Measurements from ENCODE around the gene MEPCE.
"Not testable (repeated sequence)": the region's sequence is repeated elsewhere in the genome, so short reads cannot be mapped to it uniquely, and the experiment has no call there.

The MEPCE gene

GRCh38 chr7:100453854-100454253 lies 24.2 kb downstream of the MEPCE start:
- not testable (repeated sequence) for H3K27ac ChIP-seq; DNase-seq (ENCODE audit: low read depth, low spot score)

- no peak for DNase-seq (ENCODE audit: low read depth, low spot score)
- H3K27ac ChIP-seq = no peak overlapping the region
Observed at GRCh38 chr7:100455206-100455605, 25.6 kb downstream of the MEPCE start.

- DNase-seq (ENCODE audit: low read depth, low spot score) = no peak
- H3K27ac ChIP-seq = no peak overlapping the region
Observed at GRCh38 chr7:100456562-100456961, 26.9 kb downstream of the MEPCE start.

- H3K27ac ChIP-seq = no peak overlapping the region
- no peak for DNase-seq (ENCODE audit: low read depth, low spot score)
Observed at GRCh38 chr7:100457033-100457432, 27.4 kb downstream of the MEPCE start.

- no peak for DNase-seq (ENCODE audit: low read depth, low spot score)
- no peak within 1 kb of the TSS for H3K27ac ChIP-seq
Observed at GRCh38 chr7:100464210-100464660, 34.6 kb downstream of the MEPCE start, which contains the start of gene SPACDR. TSS of gene SPACDR (minus strand) at chr7:100464260. CDS start at chr7:100464025, 235 bp downstream.

GRCh38 chr7:100464791-100465190 lies 35.2 kb downstream of the MEPCE start:
- no peak overlapping the region for H3K27ac ChIP-seq
- DNase-seq (ENCODE audit: low read depth, low spot score) = no peak

- no peak for DNase-seq (ENCODE audit: low read depth, low spot score)
- H3K27ac ChIP-seq = no peak overlapping the region
Observed at GRCh38 chr7:100465299-100465698, 35.7 kb downstream of the MEPCE start.

- no peak for DNase-seq (ENCODE audit: low read depth, low spot score)
- H3K27ac ChIP-seq = no peak overlapping the region
Observed at GRCh38 chr7:100465702-100466311, 36.2 kb downstream of the MEPCE start.

GRCh38 chr7:100466653-100467605 lies 37.3 kb downstream of the MEPCE start:
- no peak overlapping the region for H3K27ac ChIP-seq
- DNase-seq (ENCODE audit: low read depth, low spot score) = no peak

GRCh38 chr7:100467638-100468373 lies 38.2 kb downstream of the MEPCE start:
- no peak overlapping the region for H3K27ac ChIP-seq
- DNase-seq (ENCODE audit: low read depth, low spot score) = no peak

GRCh38 chr7:100469227-100470044 lies 39.8 kb downstream of the MEPCE start:
- DNase-seq (ENCODE audit: low read depth, low spot score) = no peak

GRCh38 chr7:100471021-100471420 lies 41.4 kb downstream of the MEPCE start:
- no peak overlapping the region for H3K27ac ChIP-seq
- DNase-seq (ENCODE audit: low read depth, low spot score) = no peak

More at GRCh38 chr7:100469227-100470044, 39.8 kb downstream of the MEPCE start:
- no peak overlapping the region for H3K27ac ChIP-seq

GRCh38 chr7:100472121-100472851 lies 42.7 kb downstream of the MEPCE start:
- H3K27ac ChIP-seq = no peak overlapping the region

GRCh38 chr7:100472854-100473499 lies 43.3 kb downstream of the MEPCE start:
- DNase-seq (ENCODE audit: low read depth, low spot score) = no peak
- no peak overlapping the region for H3K27ac ChIP-seq

More at GRCh38 chr7:100472121-100472851, 42.7 kb downstream of the MEPCE start:
- DNase-seq (ENCODE audit: low read depth, low spot score) = no peak

GRCh38 chr7:100475549-100475948 lies 45.9 kb downstream of the MEPCE start:
- no peak overlapping the region for H3K27ac ChIP-seq
- DNase-seq (ENCODE audit: low read depth, low spot score) = no peak

GRCh38 chr7:100476101-100476780 lies 46.6 kb downstream of the MEPCE start:
- no peak overlapping the region for H3K27ac ChIP-seq
- no peak for DNase-seq (ENCODE audit: low read depth, low spot score)

GRCh38 chr7:100476903-100477870 lies 47.6 kb downstream of the MEPCE start:
- H3K27ac ChIP-seq = no peak overlapping the region
- DNase-seq (ENCODE audit: low read depth, low spot score) = no peak
